Muscle of back (tissue), 10 donors: ENCODE data around the gene SERPINE2. TPM values are rescaled to one million over a fixed set of nuclear protein-coding genes. Genes with fewer than 3 reads are reported as not detected.

Experiments
- polyA plus RNA-seq, 10 donors: library from polyadenylated mRNA; unstranded; fragments of 120-200 nt; gene quantifications; one replicate each; pipeline ENCODE4 v1.2.1, GENCODE V29; 2013; ENCODE audit not compliant: insufficient read length in 10 of 10

SERPINE2 gene
- polyA plus RNA-seq, 10 donors: 71.1 to 127 (median 101) TPM

Other genes starting within 250 kb of the SERPINE2 start
- gene AP1S3, start 201.7 kb downstream of the SERPINE2 start, polyA plus RNA-seq: 1 to 10 TPM in 1 of 10 donors, under 1 TPM in 9; 0.35 to 1.3 (median 0.81) TPM
- gene WDFY1, start 94.0 kb downstream of the SERPINE2 start, polyA plus RNA-seq: 10 to 100 TPM; 26.7 to 35.2 (median 31.4) TPM
- gene MRPL44, start 81.8 kb downstream of the SERPINE2 start, polyA plus RNA-seq: 10 to 100 TPM; 22.8 to 29.3 (median 25.5) TPM